Common myeloid progenitor, CD34-positive (primary cell): ENCODE results near the gene CDIP1. TPM values are rescaled to one million over a fixed set of nuclear protein-coding genes. Genes with fewer than 3 reads are reported as not detected.

Source experiments
- CTCF ChIA-PET: fragments of 350-600 bp; sonication (Branson Sonifier 250); formaldehyde crosslinking; loops from one replicate; lab custom pipeline; 2021; ENCODE audit warnings: antibody characterized with exemption; lab: Charles Lee
- POLR2A ChIA-PET: fragments of 350-600 bp; sonication (Branson Sonifier 250); formaldehyde crosslinking; loops from one replicate; lab custom pipeline; 2021; ENCODE audit warnings: antibody characterized with exemption; lab: Charles Lee
- DNase-seq, 3 donors: peaks; one replicate each; pipeline versions ENCODE4 v3.0.0 to v3.0.0-alpha.2; 2013
- H3K27ac ChIP-seq, 2 experiments: 1 replicate in 1 of 2; 2 replicates in 1 of 2; pipeline ENCODE4 v1.7.0; 2013; ENCODE audit warnings: inconsistent platforms in 2 of 2, low read length in 2 of 2, mild to moderate bottlenecking in 2 of 2, low read depth in 1 of 2, moderate library complexity in 1 of 2; ENCODE audit not compliant: severe bottlenecking in 2 of 2, insufficient read depth in 1 of 2, poor library complexity in 1 of 2
- H3K27me3 ChIP-seq, 5 experiments: replicated peaks in 2 of 5; 1 replicate in 3 of 5; 2 replicates in 2 of 5; pipeline versions ENCODE4 v1.6.1 to v1.7.0; 2013; ENCODE audit warnings: low read length in 4 of 5, mild to moderate bottlenecking in 2 of 5, moderate library complexity in 2 of 5, inconsistent platforms in 1 of 5; ENCODE audit not compliant: insufficient read depth in 5 of 5, control insufficient read depth in 4 of 5
- H3K36me3 ChIP-seq, 4 experiments: 1 replicate in 2 of 4; 2 replicates in 2 of 4; pipeline versions ENCODE4 v1.6.1 to v1.7.0; 2013; ENCODE audit warnings: low read length in 3 of 4, control low read depth in 1 of 4, mild to moderate bottlenecking in 1 of 4; ENCODE audit not compliant: control insufficient read depth in 4 of 4, insufficient read depth in 4 of 4
- H3K4me1 ChIP-seq, 4 experiments: 1 replicate in 3 of 4; 2 replicates in 1 of 4; pipeline versions ENCODE4 v1.6.1 to v1.7.1; 2013; ENCODE audit warnings: low read length in 3 of 4, mild to moderate bottlenecking in 3 of 4, control low read depth in 1 of 4, inconsistent platforms in 1 of 4, moderate library complexity in 1 of 4; ENCODE audit not compliant: control insufficient read depth in 4 of 4, insufficient read depth in 4 of 4; ENCODE audit errors: control extremely low read depth in 1 of 4
- H3K4me3 ChIP-seq, 7 experiments: 1 replicate in 4 of 7; 2 replicates in 3 of 7; pipeline versions ENCODE4 v1.5.1 to v1.7.0; 2013; ENCODE audit warnings: mild to moderate bottlenecking in 7 of 7, low read length in 6 of 7, moderate library complexity in 6 of 7, inconsistent platforms in 2 of 7, low read depth in 2 of 7, control low read depth in 1 of 7; ENCODE audit not compliant: insufficient read depth in 4 of 7, control insufficient read depth in 1 of 7; ENCODE audit errors: extremely low read depth in 1 of 7
- H3K9me3 ChIP-seq, 5 experiments: 1 replicate in 4 of 5; 2 replicates in 1 of 5; pipeline versions ENCODE4 v1.6.1 to v1.7.1; 2013; ENCODE audit warnings: low read length in 4 of 5, mild to moderate bottlenecking in 2 of 5, inconsistent platforms in 1 of 5, low read depth in 1 of 5, moderate library complexity in 1 of 5; ENCODE audit not compliant: control insufficient read depth in 4 of 5, insufficient read depth in 2 of 5; ENCODE audit errors: control extremely low read depth in 1 of 5
- WGBS: methylation state at CpG from one replicate; pipeline ENCODE4 v1.1.5; 2013; ENCODE audit not compliant: insufficient coverage; 5-methylcytosine and 5-hydroxymethylcytosine counted together
- polyA plus RNA-seq: library from polyadenylated mRNA; unstranded; fragments of 120-200 nt; gene quantifications from one replicate; pipeline ENCODE4 v1.2.1, GENCODE V29; 2013

The CDIP1 gene
- polyA plus RNA-seq, result 27.4 TPM

DNA sequence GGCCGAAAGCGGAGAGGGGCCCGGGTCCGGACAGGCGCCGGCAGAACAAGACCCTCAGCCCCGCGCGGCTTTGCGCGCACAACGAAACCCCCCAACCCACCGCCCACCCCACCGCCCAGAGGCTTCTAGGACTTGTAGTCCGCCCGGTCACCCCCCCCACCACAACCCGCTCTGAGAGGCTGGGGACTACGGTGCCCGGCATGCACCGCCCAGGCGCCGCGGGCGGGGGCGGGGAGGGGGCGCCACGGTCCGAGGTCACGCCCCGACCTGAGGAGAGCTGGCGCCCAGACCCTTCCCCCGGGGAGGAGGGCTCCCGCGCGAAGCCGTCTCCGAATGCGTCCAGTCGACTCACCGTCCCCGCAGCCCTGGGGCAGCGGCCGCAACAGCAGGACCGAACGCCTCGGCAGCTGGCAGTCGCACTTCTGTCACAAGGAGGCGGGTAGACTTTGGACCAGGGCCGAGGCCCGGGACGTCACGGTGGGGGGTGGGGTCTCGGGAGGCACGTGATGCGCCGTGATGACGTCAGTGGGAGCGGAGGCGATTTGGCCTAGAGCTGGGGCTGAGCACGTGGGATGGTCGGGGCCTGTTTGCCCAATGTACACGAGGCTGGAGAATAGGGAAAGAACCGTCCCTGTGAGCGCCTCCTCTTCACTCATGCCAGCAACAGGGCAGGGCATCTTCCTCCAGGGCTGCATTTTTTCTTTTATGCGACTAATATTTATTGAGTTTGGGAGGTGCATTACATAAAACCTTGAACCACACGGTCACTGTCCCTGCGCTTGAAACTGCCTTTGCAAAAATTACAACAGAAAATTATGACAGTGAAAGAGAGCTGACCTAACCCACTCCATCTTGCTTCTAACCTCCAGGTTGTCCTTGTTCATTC lies at the start of gene CDIP1:
Gene CDIP1 (minus strand): TSS at position 424 of the 886 bp plus-strand sequence. CDS start 24,643 bp downstream, outside the sequence.
- Histone ChIP-seq H3K27me3 (no peaks in the 10 kb centered on the region), H3K4me3 (peak within 1 kb of the TSS; percentile 52 to 84 (median 70)), H3K4me1 (peaks cover 0 to 20% (median 16%) of the 10 kb centered on the region in 4 experiments), H3K27ac (peak within 1 kb of the TSS in 1 of 2 experiments; percentile 58), H3K36me3 (peaks cover 0 to 2% (median 0%) of the 10 kb centered on the region in 4 experiments), H3K9me3 (peaks cover 0 to 15% (median 9%) of the 10 kb centered on the region in 5 experiments)
- ChIA-PET CTCF (interaction anchor here (0.7 to 1.9 kb wide), 6 partner anchors 9 to 47 kb away, joined by 3 to 11 read pairs (median 6); no protein-coding TSS in a partner anchor), POLR2A (no interaction called here)
- 3% methylated on average over 38 of the region's 67 CpGs for whole genome bisulfite sequencing
- peak; percentile 96 to 97 (median 97) for DNase-seq

DNA sequence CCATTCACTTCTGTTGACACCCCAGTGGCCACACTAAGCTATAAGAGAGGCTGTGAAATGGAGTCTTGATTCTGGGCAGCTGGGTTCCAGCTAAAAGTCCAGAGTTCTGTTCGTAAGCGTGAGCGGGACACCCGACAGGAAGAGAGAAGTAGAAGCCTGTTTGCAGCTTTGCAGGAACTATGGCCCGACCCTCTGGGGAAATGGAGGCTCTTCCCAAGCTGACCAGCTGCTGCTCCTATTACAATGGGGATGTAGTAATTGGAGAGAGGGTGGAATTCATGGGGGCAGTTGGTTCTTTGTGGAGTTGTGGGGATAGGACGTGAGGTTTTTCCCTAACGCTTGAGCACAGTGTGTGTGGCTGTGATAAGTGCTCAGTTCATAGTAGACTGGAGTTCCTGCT lies 47.7 kb upstream of the CDIP1 start:
- peaks cover 0 to 11% (median 0%) of the 10 kb centered on the region in 5 experiments for H3K27me3 ChIP-seq
- DNase-seq, result no peak
- peaks cover 0 to 2% (median 0%) of the 10 kb centered on the region in 4 experiments for H3K4me1 ChIP-seq
- 84% methylated on average over 6 of the region's 7 CpGs for WGBS
- CTCF ChIA-PET, result interaction anchor here (0.8 to 5.2 kb wide), 21 partner anchors 8 to 110 kb away, joined by 3 to 105 read pairs (median 5); partner anchors contain the start of gene HMOX2
- no peaks in the 10 kb centered on the region for H3K36me3 ChIP-seq
- peaks cover 0 to 7% (median 6%) of the 10 kb centered on the region in 5 experiments for H3K9me3 ChIP-seq
- POLR2A ChIA-PET, result interaction anchor here (1.3 kb wide), 1 partner anchor 79 kb away, joined by 3 read pairs; no protein-coding TSS in a partner anchor
- no peak overlapping the region for H3K4me3 ChIP-seq
- no peak overlapping the region for H3K27ac ChIP-seq

DNA sequence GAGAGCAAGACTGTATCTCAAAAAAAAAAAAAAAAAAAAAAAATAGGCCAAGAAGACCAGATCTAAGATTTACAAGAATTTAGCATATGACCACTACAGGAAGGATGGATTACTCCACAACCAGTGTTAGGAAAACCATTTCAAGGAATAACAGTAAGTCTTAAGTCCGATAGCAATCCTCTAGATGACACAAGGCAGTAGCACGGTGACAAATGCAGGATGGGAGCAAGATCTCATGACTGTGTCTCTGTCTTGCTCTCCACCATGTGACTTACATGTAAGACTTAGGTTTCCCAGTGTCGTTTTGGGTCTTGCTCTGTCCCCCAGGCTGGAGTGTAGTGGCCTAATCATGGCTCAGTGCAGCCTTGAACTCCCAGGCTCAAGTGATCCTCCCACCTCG lies 45.3 kb upstream of the CDIP1 start:
- Histone ChIP-seq H3K9me3 (peaks cover 0 to 7% (median 6%) of the 10 kb centered on the region in 5 experiments), H3K36me3 (no peaks in the 10 kb centered on the region), H3K27me3 (peaks cover 0 to 11% (median 0%) of the 10 kb centered on the region in 5 experiments), H3K4me3 (no peak overlapping the region), H3K27ac (no peak overlapping the region), H3K4me1 (peaks cover 0 to 2% (median 0%) of the 10 kb centered on the region in 4 experiments)
- no peak for DNase-seq
- ChIA-PET CTCF (interaction anchor here (0.7 to 5.2 kb wide), 3 partner anchors 15 to 74 kb away, joined by 3 to 105 read pairs (median 3); no protein-coding TSS in a partner anchor), POLR2A (no interaction called here)
- 93% methylated on average over 3 of the region's 4 CpGs for WGBS

DNA sequence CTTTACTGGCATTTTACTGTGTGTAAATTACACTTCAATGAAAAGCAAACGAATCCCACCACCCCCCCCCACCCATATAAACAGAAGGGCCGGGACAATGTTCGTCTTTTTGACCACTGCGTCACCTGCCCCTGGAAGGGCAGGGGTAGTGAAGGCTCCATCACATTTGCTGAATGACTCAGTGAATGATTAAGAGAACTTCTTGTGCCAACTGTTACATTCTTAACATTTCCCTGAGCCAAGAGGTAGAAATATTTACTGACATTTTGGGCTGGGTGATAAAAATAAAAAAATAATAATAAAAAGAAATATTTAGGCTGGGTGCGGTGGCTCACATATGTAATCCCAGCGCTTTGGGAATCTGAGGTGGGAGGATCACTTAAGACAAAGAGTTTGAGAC lies 41.7 kb upstream of the CDIP1 start:
- CTCF ChIA-PET, result interaction anchor here (1.5 to 2.4 kb wide), 3 partner anchors 11 to 73 kb away, joined by 3 to 12 read pairs (median 4); no protein-coding TSS in a partner anchor
- DNase-seq, result no peak

DNA sequence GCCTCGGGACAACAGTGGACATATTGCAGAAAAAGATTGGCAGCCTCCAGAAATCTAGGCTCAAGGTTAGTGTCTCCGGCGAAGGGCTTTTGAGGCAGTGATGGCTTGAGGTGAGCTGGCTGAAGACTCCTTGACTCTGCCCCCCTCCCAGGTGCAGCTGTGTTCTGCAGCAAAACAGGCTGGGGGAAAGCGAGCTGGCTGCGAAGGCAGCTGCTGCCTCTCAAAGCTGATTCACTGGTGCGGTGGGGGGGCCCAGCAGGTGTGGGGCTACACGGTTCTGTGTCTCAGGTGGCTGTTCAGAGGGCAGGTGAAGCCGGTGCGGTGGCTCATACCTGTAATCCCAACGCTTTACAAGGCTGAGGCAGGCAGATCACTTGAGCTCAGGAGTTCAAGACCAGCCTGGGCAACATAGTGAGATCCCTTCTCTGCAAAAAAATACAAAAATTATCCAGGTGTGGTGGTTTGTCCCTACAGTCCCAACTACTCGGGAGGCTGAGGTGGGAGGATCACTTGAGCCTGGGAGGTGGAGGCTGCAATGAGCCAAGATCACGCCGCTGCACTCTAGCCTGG lies 40.5 kb upstream of the CDIP1 start:
- H3K4me1 ChIP-seq, result peaks cover 0 to 15% (median 13%) of the 10 kb centered on the region in 4 experiments
- no peak for DNase-seq
- H3K4me3 ChIP-seq, result no peak overlapping the region
- CTCF ChIA-PET, result interaction anchor here (0.6 to 2.6 kb wide), 8 partner anchors 14 to 74 kb away, joined by 3 to 12 read pairs (median 3); no protein-coding TSS in a partner anchor
- no peaks in the 10 kb centered on the region for H3K27me3 ChIP-seq
- WGBS, result 98% methylated on average over 11 of the region's 13 CpGs
- POLR2A ChIA-PET, result no interaction called here
- no peaks in the 10 kb centered on the region for H3K9me3 ChIP-seq
- no peaks in the 10 kb centered on the region for H3K36me3 ChIP-seq
- no peak overlapping the region for H3K27ac ChIP-seq

More for the DNA sequence above, 41.7 kb upstream of the CDIP1 start:
- Histone ChIP-seq H3K4me1 (peaks cover 0 to 5% (median 4%) of the 10 kb centered on the region in 4 experiments), H3K9me3 (no peaks in the 10 kb centered on the region), H3K36me3 (no peaks in the 10 kb centered on the region), H3K4me3 (no peak overlapping the region), H3K27ac (no peak overlapping the region), H3K27me3 (no peaks in the 10 kb centered on the region)
- POLR2A ChIA-PET, result no interaction called here
- WGBS, result 100% methylated on average over 1 of the region's 6 CpGs

DNA sequence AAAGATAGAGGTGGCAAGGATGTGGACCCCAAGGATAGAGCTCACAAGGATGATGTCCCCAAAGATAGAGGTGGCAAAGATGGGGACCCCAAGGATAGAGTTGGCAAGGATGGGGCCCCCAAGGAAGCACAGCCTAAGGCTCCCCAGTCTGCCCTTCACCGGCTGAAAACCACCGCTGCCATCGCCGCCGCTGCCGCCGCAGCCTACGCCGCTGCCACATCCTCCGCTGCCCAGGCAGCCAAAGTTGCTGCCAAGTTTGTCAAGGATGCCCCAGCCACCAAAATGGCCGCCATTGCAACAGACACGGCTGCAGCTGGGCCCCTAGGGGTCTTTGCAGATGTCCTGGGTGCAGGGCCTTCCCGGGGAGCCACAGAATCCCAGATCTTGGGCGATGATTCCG lies 37.4 kb upstream of the CDIP1 start:
- no peaks in the 10 kb centered on the region for H3K27me3 ChIP-seq
- CTCF ChIA-PET, result interaction anchor here (1.0 to 1.7 kb wide), 5 partner anchors 10 to 58 kb away, joined by 3 to 5 read pairs (median 4); no protein-coding TSS in a partner anchor
- 96% methylated on average over 14 of the region's 15 CpGs for WGBS
- no peaks in the 10 kb centered on the region for H3K36me3 ChIP-seq
- H3K9me3 ChIP-seq, result no peaks in the 10 kb centered on the region
- H3K4me3 ChIP-seq, result no peak overlapping the region
- no peak overlapping the region for H3K27ac ChIP-seq
- DNase-seq, result no peak
- peaks cover 0 to 20% (median 13%) of the 10 kb centered on the region in 4 experiments for H3K4me1 ChIP-seq
- POLR2A ChIA-PET, result interaction anchor here (1.0 kb wide), 1 partner anchor 26 kb away, joined by 3 read pairs; no protein-coding TSS in a partner anchor
